ENCODE results near the gene DGKQ.

Gene DGKQ

GRCh38 chr4:970046-970745, 3.2 kb downstream of the DGKQ start:
- TF ChIP-seq, protein P1, sequence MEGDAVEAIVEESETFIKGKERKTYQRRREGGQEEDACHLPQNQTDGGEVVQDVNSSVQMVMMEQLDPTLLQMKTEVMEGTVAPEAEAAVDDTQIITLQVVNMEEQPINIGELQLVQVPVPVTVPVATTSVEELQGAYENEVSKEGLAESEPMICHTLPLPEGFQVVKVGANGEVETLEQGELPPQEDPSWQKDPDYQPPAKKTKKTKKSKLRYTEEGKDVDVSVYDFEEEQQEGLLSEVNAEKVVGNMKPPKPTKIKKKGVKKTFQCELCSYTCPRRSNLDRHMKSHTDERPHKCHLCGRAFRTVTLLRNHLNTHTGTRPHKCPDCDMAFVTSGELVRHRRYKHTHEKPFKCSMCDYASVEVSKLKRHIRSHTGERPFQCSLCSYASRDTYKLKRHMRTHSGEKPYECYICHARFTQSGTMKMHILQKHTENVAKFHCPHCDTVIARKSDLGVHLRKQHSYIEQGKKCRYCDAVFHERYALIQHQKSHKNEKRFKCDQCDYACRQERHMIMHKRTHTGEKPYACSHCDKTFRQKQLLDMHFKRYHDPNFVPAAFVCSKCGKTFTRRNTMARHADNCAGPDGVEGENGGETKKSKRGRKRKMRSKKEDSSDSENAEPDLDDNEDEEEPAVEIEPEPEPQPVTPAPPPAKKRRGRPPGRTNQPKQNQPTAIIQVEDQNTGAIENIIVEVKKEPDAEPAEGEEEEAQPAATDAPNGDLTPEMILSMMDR (IDR thresholded peaks at IDR 0.05; ENCODE audit: low read depth, low read length, missing control alignments), result no peak
- DNase-seq (ENCODE audit: low read depth), result no peak
- H3K4me3 ChIP-seq (ENCODE audit: low read depth, low read length), result no peak overlapping the region

DNA sequence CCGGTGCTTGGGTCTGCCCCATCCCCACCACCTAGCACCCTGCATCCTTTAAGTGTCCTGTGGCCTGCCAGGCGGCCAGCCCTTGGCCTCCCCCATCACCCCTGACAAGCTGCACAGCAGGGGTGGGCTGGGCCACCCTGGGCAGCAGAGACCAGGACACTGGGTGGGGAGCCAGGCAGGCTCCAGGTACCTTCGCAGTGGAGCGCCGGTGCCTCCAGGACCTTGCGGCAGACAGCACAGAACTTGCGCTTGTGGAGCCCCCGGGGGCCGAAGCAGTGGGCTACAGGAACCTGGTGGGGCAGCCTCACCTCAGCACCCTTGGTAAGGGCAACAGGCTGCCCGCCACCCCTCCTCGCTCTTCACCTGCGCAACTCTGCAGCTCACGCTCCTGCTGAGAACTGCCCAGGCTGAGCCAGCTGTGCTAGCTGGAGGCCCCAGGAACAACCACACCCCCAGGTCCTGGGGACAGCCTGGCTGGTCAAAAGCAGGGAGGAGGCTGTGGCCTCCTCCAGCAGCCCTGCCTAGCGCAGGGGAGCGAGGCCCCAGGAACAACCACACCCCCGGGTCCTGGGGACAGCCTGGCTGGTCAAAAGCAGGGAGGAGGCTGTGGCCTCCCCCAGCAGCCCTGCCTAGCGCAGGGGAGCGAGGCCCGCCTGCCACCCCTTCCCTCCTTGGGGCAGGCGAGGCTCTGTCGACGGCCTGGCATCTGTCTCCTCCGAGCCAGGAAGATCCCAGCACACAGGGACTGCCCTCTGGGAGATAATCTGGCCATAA, 4.6 kb downstream of the DGKQ start:
- H3K4me3 ChIP-seq (ENCODE audit: low read depth, low read length), result no peak overlapping the region
- TF ChIP-seq, protein P1 (IDR thresholded peaks at IDR 0.05; ENCODE audit: low read depth, low read length, missing control alignments), result no peak
- DNase-seq (ENCODE audit: low read depth), result no peak

DNA sequence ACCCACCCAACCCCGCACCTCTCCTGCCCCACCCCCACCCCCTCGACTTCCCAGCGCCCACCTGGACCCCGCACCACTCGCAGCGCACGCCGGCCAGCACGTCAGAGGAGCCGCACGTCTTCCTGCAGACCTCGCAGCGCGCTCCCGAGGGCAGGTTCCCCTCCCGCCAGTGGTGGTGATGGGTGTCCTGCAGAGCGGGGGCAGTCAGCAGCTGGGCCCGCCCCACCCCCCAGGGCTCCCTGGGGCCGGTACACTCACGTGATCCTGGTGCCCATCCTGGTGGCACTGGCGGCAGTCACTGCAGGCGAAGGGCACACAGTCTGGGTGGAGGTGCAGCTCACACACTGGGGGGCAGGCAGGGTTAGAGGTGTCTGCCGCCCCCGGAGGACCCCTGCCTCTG, 5.1 kb downstream of the DGKQ start:
- DNase-seq (ENCODE audit: low read depth), result no peak
- TF ChIP-seq, protein P1 (IDR thresholded peaks at IDR 0.05; ENCODE audit: low read depth, low read length, missing control alignments), result no peak
- H3K4me3 ChIP-seq (ENCODE audit: low read depth, low read length), result no peak overlapping the region

DNA sequence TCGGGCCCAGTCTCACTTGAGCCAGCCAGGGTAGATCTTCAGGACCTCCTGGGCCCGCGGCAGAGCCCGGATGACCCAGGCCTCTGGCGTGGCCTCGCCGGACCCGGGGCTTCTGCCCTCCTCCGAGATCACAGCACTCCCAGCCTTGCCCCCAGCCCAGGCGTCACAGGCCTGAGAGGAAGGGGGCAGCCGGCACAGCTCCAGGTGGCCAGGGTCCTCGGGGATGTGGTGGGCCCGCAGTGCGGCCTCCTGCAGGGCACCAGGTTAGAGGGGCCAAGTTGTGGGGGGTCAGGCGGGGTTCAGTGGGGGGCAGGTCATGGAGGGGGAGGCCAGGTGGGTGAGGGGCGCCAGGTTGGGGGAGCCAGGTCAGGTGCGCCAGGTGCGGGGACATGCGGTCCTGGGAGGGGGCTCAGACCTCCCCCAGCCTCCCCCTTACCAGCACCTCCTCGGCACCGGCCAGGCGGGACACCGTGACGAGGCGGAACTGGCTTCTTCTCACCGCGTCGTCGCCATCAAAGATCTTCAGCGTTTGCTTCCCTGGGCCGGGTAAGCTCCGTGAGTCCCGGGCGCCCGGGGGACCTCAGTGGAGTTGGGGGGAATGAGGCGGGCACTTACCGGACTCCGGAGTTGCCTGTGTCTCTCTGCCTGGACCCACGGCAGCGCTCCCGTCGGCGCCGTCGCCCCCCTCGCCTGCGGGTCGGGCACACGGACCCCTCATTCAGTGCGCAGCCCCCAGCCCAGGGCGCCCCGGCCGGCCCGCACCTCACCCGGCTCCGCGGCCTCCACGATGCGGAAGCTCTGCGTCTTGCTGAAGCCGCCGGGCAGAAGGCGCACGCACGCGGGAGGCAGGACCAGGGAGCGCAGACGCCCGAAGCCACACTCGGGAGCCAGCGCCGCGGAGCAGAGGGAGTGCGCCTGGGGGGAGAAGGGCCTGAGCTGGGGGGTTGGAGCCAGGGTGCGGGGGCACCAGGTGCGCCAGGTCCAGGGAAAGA, 6.0 kb downstream of the DGKQ start:
- no peak overlapping the region for H3K4me3 ChIP-seq (ENCODE audit: low read depth, low read length)
- TF ChIP-seq, protein P1 (IDR thresholded peaks at IDR 0.05; ENCODE audit: low read depth, low read length, missing control alignments), result no peak
- no peak for DNase-seq (ENCODE audit: low read depth)

DNA sequence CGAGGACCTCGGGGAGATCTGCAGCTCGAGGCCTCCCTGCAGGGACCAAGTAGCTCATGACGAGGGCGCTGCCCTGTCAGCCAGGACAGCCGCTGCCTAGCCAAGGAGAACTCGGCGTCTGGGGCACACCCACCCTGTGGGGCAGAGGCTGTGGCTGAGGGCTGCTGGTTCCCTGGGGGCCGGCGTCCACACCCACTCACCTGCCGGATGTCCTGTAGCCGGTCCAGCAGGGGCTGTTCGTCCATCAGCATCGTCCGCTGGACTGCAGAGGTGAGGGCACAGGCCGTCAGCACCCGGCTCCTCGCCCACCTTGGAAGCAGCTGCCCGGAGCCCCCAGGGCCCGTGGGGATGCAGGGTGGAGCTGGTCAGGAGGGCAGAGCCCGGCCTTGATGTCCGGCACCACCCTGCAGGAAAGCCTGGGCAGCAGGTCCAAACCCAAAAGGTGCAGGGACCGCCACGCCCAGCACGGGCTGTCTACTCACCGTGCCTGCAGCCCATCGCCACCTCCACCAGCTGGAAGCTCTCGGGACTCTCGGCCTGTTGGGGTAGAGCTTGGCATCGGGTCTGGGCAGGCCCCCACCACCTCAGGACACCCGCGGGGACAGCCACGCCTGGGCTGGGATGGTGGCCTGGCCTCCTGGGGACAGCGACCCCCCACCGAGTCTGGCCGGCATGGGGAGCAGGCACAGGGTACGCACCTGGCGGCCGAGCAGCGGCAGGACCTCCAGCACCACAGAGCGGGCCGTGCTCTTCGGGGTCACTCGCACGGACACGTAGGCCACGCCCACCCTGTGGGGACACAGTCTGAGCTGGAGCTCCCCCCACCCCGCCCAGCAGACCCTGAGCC, 6.9 kb downstream of the DGKQ start:
- TF ChIP-seq, protein P1 (IDR thresholded peaks at IDR 0.05; ENCODE audit: low read depth, low read length, missing control alignments), result no peak
- H3K4me3 ChIP-seq (ENCODE audit: low read depth, low read length), result no peak overlapping the region
- DNase-seq (ENCODE audit: low read depth), result no peak

DNA sequence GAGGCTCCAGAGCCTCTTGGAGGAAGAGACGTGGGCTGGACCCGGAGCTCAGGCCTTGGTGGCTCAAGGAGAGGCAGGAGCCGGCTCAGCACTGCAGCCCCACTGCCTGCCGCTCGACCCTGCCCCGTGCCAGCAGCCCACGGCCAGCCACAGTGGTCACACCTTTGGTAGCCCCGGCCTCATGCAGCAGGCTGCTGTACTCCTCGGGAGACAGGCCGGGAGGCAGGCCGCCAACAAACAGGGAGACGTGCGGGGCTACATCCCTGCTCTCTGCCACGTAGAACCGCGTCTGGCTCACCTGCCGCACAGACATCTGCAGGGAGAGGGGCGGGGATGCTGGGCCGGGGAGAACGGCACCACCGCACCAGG, 7.6 kb downstream of the DGKQ start:
- TF ChIP-seq, protein P1 (IDR thresholded peaks at IDR 0.05; ENCODE audit: low read depth, low read length, missing control alignments), result no peak
- no peak for DNase-seq (ENCODE audit: low read depth)
- H3K4me3 ChIP-seq (ENCODE audit: low read depth, low read length), result no peak overlapping the region
